A549 (cell line): Measurements from ENCODE around the gene PTPRD.

ENCODE experiments used
- EP300 ChIP-seq, 2 experiments: fragments of >200 bp; sonication (Bioruptor Twin); formaldehyde crosslinking; IDR thresholded peaks; 2 replicates in 1 of 2; 3 replicates in 1 of 2; pipeline ENCODE4 v1.6.1; 2016 to 2017
- MAX ChIP-seq: IDR thresholded peaks from 2 replicates; pipeline ENCODE4 v1.6.1; 2012
- POLR2A ChIP-seq: IDR thresholded peaks from 2 replicates; pipeline ENCODE4 v1.6.1; 2012; ENCODE audit warnings: mild to moderate bottlenecking, low read length
- RCOR1 ChIP-seq: fragments of 150-350 bp; IDR thresholded peaks from 2 replicates; pipeline ENCODE4 v1.6.1; 2014; ENCODE audit warnings: antibody characterized with exemption, low read length, low read depth
- TF ChIP-seq, protein P1 (sequence below): fragments of >200 bp; sonication (Bioruptor Twin); formaldehyde crosslinking; IDR thresholded peaks from 3 replicates; pipeline ENCODE4 v1.5.1; 2016
- TF ChIP-seq, protein P2 (sequence below): fragments of 200-600 bp; sonication (generic); IDR thresholded peaks from 2 replicates; pipeline ENCODE4 v1.6.1; 2016; ENCODE audit warnings: antibody characterized with exemption, mild to moderate bottlenecking, moderate library complexity

- TF ChIP-seq, protein P1, sequence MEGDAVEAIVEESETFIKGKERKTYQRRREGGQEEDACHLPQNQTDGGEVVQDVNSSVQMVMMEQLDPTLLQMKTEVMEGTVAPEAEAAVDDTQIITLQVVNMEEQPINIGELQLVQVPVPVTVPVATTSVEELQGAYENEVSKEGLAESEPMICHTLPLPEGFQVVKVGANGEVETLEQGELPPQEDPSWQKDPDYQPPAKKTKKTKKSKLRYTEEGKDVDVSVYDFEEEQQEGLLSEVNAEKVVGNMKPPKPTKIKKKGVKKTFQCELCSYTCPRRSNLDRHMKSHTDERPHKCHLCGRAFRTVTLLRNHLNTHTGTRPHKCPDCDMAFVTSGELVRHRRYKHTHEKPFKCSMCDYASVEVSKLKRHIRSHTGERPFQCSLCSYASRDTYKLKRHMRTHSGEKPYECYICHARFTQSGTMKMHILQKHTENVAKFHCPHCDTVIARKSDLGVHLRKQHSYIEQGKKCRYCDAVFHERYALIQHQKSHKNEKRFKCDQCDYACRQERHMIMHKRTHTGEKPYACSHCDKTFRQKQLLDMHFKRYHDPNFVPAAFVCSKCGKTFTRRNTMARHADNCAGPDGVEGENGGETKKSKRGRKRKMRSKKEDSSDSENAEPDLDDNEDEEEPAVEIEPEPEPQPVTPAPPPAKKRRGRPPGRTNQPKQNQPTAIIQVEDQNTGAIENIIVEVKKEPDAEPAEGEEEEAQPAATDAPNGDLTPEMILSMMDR = no peak
- TF ChIP-seq POLR2A (no peak), RCOR1 (no peak), EP300 (IDR thresholded peaks at IDR 0.05) (no peak), MAX (no peak)
- TF ChIP-seq, protein P2, sequence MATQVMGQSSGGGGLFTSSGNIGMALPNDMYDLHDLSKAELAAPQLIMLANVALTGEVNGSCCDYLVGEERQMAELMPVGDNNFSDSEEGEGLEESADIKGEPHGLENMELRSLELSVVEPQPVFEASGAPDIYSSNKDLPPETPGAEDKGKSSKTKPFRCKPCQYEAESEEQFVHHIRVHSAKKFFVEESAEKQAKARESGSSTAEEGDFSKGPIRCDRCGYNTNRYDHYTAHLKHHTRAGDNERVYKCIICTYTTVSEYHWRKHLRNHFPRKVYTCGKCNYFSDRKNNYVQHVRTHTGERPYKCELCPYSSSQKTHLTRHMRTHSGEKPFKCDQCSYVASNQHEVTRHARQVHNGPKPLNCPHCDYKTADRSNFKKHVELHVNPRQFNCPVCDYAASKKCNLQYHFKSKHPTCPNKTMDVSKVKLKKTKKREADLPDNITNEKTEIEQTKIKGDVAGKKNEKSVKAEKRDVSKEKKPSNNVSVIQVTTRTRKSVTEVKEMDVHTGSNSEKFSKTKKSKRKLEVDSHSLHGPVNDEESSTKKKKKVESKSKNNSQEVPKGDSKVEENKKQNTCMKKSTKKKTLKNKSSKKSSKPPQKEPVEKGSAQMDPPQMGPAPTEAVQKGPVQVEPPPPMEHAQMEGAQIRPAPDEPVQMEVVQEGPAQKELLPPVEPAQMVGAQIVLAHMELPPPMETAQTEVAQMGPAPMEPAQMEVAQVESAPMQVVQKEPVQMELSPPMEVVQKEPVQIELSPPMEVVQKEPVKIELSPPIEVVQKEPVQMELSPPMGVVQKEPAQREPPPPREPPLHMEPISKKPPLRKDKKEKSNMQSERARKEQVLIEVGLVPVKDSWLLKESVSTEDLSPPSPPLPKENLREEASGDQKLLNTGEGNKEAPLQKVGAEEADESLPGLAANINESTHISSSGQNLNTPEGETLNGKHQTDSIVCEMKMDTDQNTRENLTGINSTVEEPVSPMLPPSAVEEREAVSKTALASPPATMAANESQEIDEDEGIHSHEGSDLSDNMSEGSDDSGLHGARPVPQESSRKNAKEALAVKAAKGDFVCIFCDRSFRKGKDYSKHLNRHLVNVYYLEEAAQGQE = no peak
Observed at GRCh38 chr9:8604201-8604600, 2008.6 kb downstream of the PTPRD start.
